Natural killer cell (primary cell): ENCODE measurements around the gene ZBTB21. TPM values are rescaled to one million over a fixed set of nuclear protein-coding genes. Genes with fewer than 3 reads are reported as not detected.

Source experiments
- ATAC-seq, 3 donors: fragments of 150-1000 bp in 2 of 3; fragments of 200-7000 bp in 1 of 3; cut with Tn5 transposase; 1 replicate in 1 of 3; 2 replicates in 2 of 3; pipeline ENCODE4 v1.10.0; 2021; ENCODE audit warnings: mild to moderate bottlenecking in 2 of 3, moderate library complexity in 2 of 3
- DNase-seq, 2 donors: peaks; one replicate each; pipeline versions ENCODE4 v3.0.0 to v3.0.0-alpha.2; 2013 to 2021; ENCODE audit warnings: mixed read lengths in 1 of 2
- H3K27ac ChIP-seq: one replicate; pipeline ENCODE4 v1.5.1; 2013; ENCODE audit warnings: mild to moderate bottlenecking, low read length
- H3K27me3 ChIP-seq: one replicate; pipeline ENCODE4 v1.6.1; 2013; ENCODE audit warnings: low read length; ENCODE audit not compliant: control insufficient read depth, insufficient read depth
- H3K36me3 ChIP-seq: one replicate; pipeline ENCODE4 v1.6.1; 2013; ENCODE audit warnings: low read length; ENCODE audit not compliant: control insufficient read depth, insufficient read depth
- H3K4me1 ChIP-seq: one replicate; pipeline ENCODE4 v1.6.1; 2013; ENCODE audit warnings: low read length; ENCODE audit not compliant: control insufficient read depth, insufficient read depth
- H3K4me3 ChIP-seq: one replicate; pipeline ENCODE4 v1.5.1; 2013; ENCODE audit warnings: low read length
- H3K9me3 ChIP-seq: one replicate; pipeline ENCODE4 v1.6.1; 2013; ENCODE audit warnings: low read length; ENCODE audit not compliant: control insufficient read depth, insufficient read depth
- H3K27ac Mint-ChIP-seq, 2 donors: one replicate each; pipeline ENCODE4 v1.8.0; 2022; ENCODE audit warnings: mild to moderate bottlenecking in 2 of 2, mixed read lengths in 2 of 2, moderate library complexity in 1 of 2
- H3K27me3 Mint-ChIP-seq, 2 donors: one replicate each; pipeline ENCODE4 v1.8.0; 2022; ENCODE audit warnings: low read depth in 2 of 2, mixed read lengths in 2 of 2
- H3K36me3 Mint-ChIP-seq: one replicate; pipeline ENCODE4 v1.8.0; 2022; ENCODE audit warnings: mixed read lengths
- H3K4me1 Mint-ChIP-seq, 2 donors: one replicate each; pipeline ENCODE4 v1.8.0; 2022; ENCODE audit warnings: mixed read lengths in 2 of 2
- H3K4me3 Mint-ChIP-seq: one replicate; pipeline ENCODE4 v1.8.0; 2022; ENCODE audit warnings: mild to moderate bottlenecking, moderate library complexity, mixed read lengths
- H3K9me3 Mint-ChIP-seq, 2 donors: one replicate each; pipeline ENCODE4 v1.8.0; 2022; ENCODE audit warnings: mixed read lengths in 2 of 2
- WGBS: methylation state at CpG from one replicate; pipeline ENCODE4 v1.1.7; 2013; ENCODE audit warnings: missing lambda C conversion rate; ENCODE audit not compliant: insufficient coverage; 5-methylcytosine and 5-hydroxymethylcytosine counted together
- intact Hi-C: fragments of 100-400 bp; cut with micrococcal nuclease; formaldehyde crosslinking; loops from one replicate; pipeline ENCODE4 v1.14.2; 2022
- total RNA-seq, 4 donors: library from RNA; stranded (reverse); fragments of 120-200 nt in 1 of 4; gene quantifications; one replicate each; pipeline versions ENCODE4 v1.2.3 to v1.2.4, GENCODE V29; 2013 to 2022
- TF ChIP-seq, protein P1 (sequence below): fragments of 200-600 bp; IDR thresholded peaks from one replicate; pipeline ENCODE4 v1.8.0; 2022; ENCODE audit warnings: antibody characterized with exemption

Gene ZBTB21
- total RNA-seq, 3 donors from 2014 or later (not counting 1 experiment from before 2014, with no cell fraction given), result 78.2 to 113 (median 100) TPM

- Mint-ChIP-seq H3K9me3 (no peaks in the 10 kb centered on the region), H3K36me3 (no peaks in the 10 kb centered on the region), H3K4me1 (no peaks in the 10 kb centered on the region), H3K27me3 (peaks cover 0 to 11% of the 10 kb centered on the region in 2 donors), H3K27ac (no peak overlapping the region), H3K4me3 (no peak overlapping the region)
- H3K4me1 ChIP-seq, result no peaks in the 10 kb centered on the region
- DNase-seq (no peak), ATAC-seq (no peak)
- no peaks in the 10 kb centered on the region for H3K36me3 ChIP-seq
- TF ChIP-seq, protein P1, sequence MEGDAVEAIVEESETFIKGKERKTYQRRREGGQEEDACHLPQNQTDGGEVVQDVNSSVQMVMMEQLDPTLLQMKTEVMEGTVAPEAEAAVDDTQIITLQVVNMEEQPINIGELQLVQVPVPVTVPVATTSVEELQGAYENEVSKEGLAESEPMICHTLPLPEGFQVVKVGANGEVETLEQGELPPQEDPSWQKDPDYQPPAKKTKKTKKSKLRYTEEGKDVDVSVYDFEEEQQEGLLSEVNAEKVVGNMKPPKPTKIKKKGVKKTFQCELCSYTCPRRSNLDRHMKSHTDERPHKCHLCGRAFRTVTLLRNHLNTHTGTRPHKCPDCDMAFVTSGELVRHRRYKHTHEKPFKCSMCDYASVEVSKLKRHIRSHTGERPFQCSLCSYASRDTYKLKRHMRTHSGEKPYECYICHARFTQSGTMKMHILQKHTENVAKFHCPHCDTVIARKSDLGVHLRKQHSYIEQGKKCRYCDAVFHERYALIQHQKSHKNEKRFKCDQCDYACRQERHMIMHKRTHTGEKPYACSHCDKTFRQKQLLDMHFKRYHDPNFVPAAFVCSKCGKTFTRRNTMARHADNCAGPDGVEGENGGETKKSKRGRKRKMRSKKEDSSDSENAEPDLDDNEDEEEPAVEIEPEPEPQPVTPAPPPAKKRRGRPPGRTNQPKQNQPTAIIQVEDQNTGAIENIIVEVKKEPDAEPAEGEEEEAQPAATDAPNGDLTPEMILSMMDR, result no peak
- no peaks in the 10 kb centered on the region for H3K9me3 ChIP-seq
- 89% methylated on average over 10 of the region's 10 CpGs for WGBS
- H3K27me3 ChIP-seq, result no peaks in the 10 kb centered on the region
- no peak overlapping the region for H3K27ac ChIP-seq
- intact Hi-C loops, result no loop called here
- H3K4me3 ChIP-seq, result no peak overlapping the region
These were observed 43.1 kb downstream of the ZBTB21 start for GRCh38 chr21:41966872-41967621.

DNA sequence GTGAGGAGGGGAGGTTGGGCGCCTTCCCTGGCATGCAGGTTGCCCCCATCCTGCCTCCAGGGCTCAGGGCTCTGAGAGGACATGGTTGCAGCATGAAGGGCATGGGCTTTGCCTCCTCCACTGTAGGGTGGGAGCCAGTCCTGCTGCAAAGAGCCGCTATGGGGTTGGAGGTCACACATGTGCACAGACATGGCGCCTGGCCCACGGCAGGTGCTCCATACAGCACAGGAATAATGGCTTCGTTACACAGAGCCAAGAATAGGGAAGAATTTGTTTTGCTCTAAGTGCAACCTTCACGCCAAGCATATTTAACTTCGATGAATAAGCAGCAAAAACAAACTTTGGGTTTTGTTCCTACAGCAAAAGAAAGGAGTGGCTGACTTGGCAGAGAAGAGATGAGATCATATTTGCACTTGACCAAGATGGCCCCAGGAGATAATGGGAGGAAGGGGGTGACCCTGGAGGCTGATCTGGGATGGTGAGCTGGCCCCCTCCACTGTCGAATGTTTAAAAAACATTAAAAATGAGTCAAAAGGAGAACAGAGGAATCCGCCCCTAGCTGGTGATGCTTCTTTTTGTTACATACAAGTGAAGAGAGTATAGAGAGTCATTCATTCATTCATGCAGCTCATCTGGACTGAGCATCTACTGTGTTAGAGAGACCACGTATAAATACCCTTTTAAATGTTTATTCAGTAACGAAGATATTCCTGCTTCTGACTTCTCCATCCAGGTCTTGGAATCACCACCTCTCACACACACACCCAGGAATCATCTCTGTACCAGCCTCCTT, 43.9 kb downstream of the ZBTB21 start:
- peaks cover 8 to 13% of the 10 kb centered on the region in 2 donors for H3K27me3 Mint-ChIP-seq
- WGBS, result 93% methylated on average over 11 of the region's 11 CpGs

DNA sequence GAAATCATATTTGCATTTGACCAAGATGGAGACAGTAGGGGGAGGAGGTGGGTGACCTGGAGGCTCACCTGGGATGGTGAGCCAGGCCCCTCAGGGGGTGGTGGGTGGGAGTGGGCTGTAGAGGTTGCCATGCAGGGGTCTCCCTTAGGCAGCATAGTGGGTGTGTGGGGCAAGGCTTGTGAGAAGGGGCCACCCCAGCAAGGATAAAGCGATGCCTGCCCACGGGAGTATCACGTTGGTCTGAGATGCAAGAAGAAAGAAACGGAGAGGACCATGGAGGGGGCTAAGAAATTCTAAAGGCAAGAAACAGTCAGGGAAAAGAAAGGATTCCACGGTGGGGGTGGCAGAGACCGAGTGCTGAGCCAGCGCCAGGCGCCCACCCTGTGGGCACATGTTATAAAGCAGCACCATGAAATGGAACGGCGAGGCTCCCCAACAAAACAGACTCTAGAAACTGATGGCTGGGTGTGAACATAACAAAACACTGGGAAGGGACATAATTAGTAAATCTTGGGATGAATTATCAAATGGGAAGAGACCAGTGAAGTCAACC, 44.6 kb downstream of the ZBTB21 start:
- Histone ChIP-seq H3K4me1 (no peaks in the 10 kb centered on the region), H3K9me3 (no peaks in the 10 kb centered on the region), H3K4me3 (no peak overlapping the region), H3K27me3 (no peaks in the 10 kb centered on the region), H3K36me3 (no peaks in the 10 kb centered on the region), H3K27ac (no peak overlapping the region)
- ATAC-seq (no peak), DNase-seq (no peak)
- no peaks in the 10 kb centered on the region for H3K36me3 Mint-ChIP-seq
- intact Hi-C loops, result no loop called here
- no peak overlapping the region for H3K4me3 Mint-ChIP-seq
- WGBS, result 95% methylated on average over 10 of the region's 10 CpGs
- no peak overlapping the region for H3K27ac Mint-ChIP-seq
- no peaks in the 10 kb centered on the region for H3K4me1 Mint-ChIP-seq
- peaks cover 13 to 16% of the 10 kb centered on the region in 2 donors for H3K27me3 Mint-ChIP-seq
- H3K9me3 Mint-ChIP-seq, result no peaks in the 10 kb centered on the region
- TF ChIP-seq, protein P1, result no peak

More for the DNA sequence above, 43.9 kb downstream of the ZBTB21 start:
- DNase-seq, result no peak
- H3K27me3 ChIP-seq, result no peaks in the 10 kb centered on the region
- no peak overlapping the region for H3K4me3 ChIP-seq
- Mint-ChIP-seq H3K36me3 (no peaks in the 10 kb centered on the region), H3K9me3 (no peaks in the 10 kb centered on the region), H3K4me1 (no peaks in the 10 kb centered on the region), H3K27ac (no peak overlapping the region), H3K4me3 (no peak overlapping the region)
- TF ChIP-seq, protein P1, result no peak
- H3K27ac ChIP-seq, result no peak overlapping the region
- no peak for ATAC-seq
- H3K36me3 ChIP-seq, result no peaks in the 10 kb centered on the region
- H3K4me1 ChIP-seq, result no peaks in the 10 kb centered on the region
- no peaks in the 10 kb centered on the region for H3K9me3 ChIP-seq
- intact Hi-C loops, result no loop called here
